GM12878 (cell line): Measurements from ENCODE around the gene SLC4A9. TPM values are rescaled to one million over a fixed set of nuclear protein-coding genes. Genes with fewer than 3 reads are reported as not detected.

Experiments used
- ATAC-seq: fragments of 200-7000 bp; cut with Tn5 transposase; 3 replicates; pipeline ENCODE4 v1.9.1; 2020; ENCODE audit warnings: mild to moderate bottlenecking, moderate library complexity
- BruUV-seq: library from RNA; stranded (reverse); fragments of 400-500 nt; replicated peaks from 2 replicates; lab custom pipeline; 2021; lab: Mats Ljungman, UMichigan
- CTCF ChIA-PET: fragments of 300-600 bp; sonication (Branson Sonifier 250); formaldehyde crosslinking; extraction: SDS; loops from one replicate; lab custom pipeline; 2021; ENCODE audit warnings: inconsistent platforms; lab: Yijun Ruan, JAX
- POLR2A ChIA-PET: fragments of 350-600 bp; formaldehyde crosslinking; extraction: SDS; loops from one replicate; lab custom pipeline; 2021; ENCODE audit warnings: inconsistent platforms; lab: Charles Lee
- RAD21 ChIA-PET: fragments of 300-600 bp; sonication (Branson Sonifier 250); formaldehyde crosslinking; loops from one replicate; lab custom pipeline; 2023; ENCODE audit warnings: antibody characterized with exemption; ENCODE audit not compliant: unreplicated experiment; lab: Charles Lee
- SMC1A ChIA-PET: fragments of 300-600 bp; sonication (Branson Sonifier 250); formaldehyde crosslinking; loops from one replicate; lab custom pipeline; 2023; ENCODE audit not compliant: unreplicated experiment, uncharacterized antibody; lab: Charles Lee
- DNase-seq: peaks from one replicate; pipeline ENCODE4 v3.0.0-alpha.2; 2011; ENCODE audit warnings: low read depth, low spot score
- FAIRE-seq: peaks from 3 replicates; lab custom pipeline; 2011; peaks lifted over from hg19 to GRCh38; lab: Jason Lieb, UNC
- H2AFZ ChIP-seq: 2 replicates; pipeline ENCODE4 v1.6.0; 2011; ENCODE audit warnings: low read depth, low read length, control low read depth; ENCODE audit not compliant: control insufficient read depth
- H3K27ac ChIP-seq: 2 replicates; pipeline ENCODE4 v1.5.1; 2011; ENCODE audit warnings: control low read depth; ENCODE audit not compliant: control insufficient read depth, insufficient read depth
- H3K27me3 ChIP-seq, 2 experiments: replicated peaks in 1 of 2; 2 replicates each; pipeline versions ENCODE4 v1.6.0 to v1.6.1; 2011; ENCODE audit warnings: low read length in 1 of 2; ENCODE audit not compliant: control insufficient read depth in 2 of 2, insufficient read depth in 2 of 2
- H3K36me3 ChIP-seq, 2 experiments: 2 replicates each; pipeline ENCODE4 v1.5.1; 2011; ENCODE audit warnings: low read length in 1 of 2; ENCODE audit not compliant: control insufficient read depth in 2 of 2, insufficient read depth in 2 of 2
- H3K4me1 ChIP-seq: 2 replicates; pipeline ENCODE4 v1.6.1; 2011; ENCODE audit warnings: mild to moderate bottlenecking, low read length, moderate library complexity, mixed read lengths; ENCODE audit not compliant: control insufficient read depth, insufficient read depth
- H3K4me2 ChIP-seq: 2 replicates; pipeline ENCODE4 v1.6.0; 2011; ENCODE audit warnings: control low read depth; ENCODE audit not compliant: control insufficient read depth, insufficient read depth
- H3K4me3 ChIP-seq: fragments of 200-600 bp; sonication (generic); 2 replicates; pipeline ENCODE4 v1.5.1; 2016
- H3K79me2 ChIP-seq: 2 replicates; pipeline ENCODE4 v1.6.0; 2011; ENCODE audit warnings: low read length; ENCODE audit not compliant: control insufficient read depth, insufficient read depth
- H3K9ac ChIP-seq: 2 replicates; pipeline ENCODE4 v1.8.0; 2011; ENCODE audit warnings: low read length, control low read depth, mixed read lengths; ENCODE audit not compliant: control insufficient read depth, insufficient read depth
- H3K9me3 ChIP-seq: replicated peaks from 3 replicates; pipeline ENCODE4 v1.5.1; 2011; ENCODE audit warnings: mild to moderate bottlenecking, low read length; ENCODE audit not compliant: control insufficient read depth, insufficient read depth
- H4K20me1 ChIP-seq: 2 replicates; pipeline ENCODE4 v1.6.0; 2011; ENCODE audit not compliant: control insufficient read depth, insufficient read depth
- BACH1 ChIP-seq: fragments of 450-650 bp; IDR thresholded peaks from 2 replicates; pipeline ENCODE4 v1.6.1; 2017; ENCODE audit warnings: mild to moderate bottlenecking, borderline replicate concordance
- BCL11A ChIP-seq: IDR thresholded peaks from 2 replicates; pipeline ENCODE4 v1.6.1; 2011; ENCODE audit warnings: low read depth, low read length
- BHLHE40 ChIP-seq, 2 experiments: fragments of 450-650 bp in 1 of 2; IDR thresholded peaks; 2 replicates each; pipeline ENCODE4 v1.6.1; 2011 to 2017; ENCODE audit warnings: low read depth in 2 of 2, borderline replicate concordance in 1 of 2, improper control_type of control experiment in 1 of 2, low read length in 1 of 2, mild to moderate bottlenecking in 1 of 2
- GATAD2B ChIP-seq: fragments of 450-650 bp; conservative IDR thresholded peaks from 2 replicates; pipeline ENCODE4 v1.6.1; 2017; ENCODE audit warnings: low read depth, mild to moderate bottlenecking, moderate library complexity
- HDGF ChIP-seq: fragments of 450-650 bp; IDR thresholded peaks from 2 replicates; pipeline ENCODE4 v1.6.1; 2016; ENCODE audit warnings: antibody characterized with exemption
- IRF4 ChIP-seq: IDR thresholded peaks from 2 replicates; pipeline ENCODE4 v1.6.1; 2011; ENCODE audit warnings: low read depth, low read length
- MYC ChIP-seq: IDR thresholded peaks from 2 replicates; pipeline ENCODE4 v1.6.1; 2011; ENCODE audit warnings: mild to moderate bottlenecking, low read length, moderate library complexity, inconsistent platforms; ENCODE audit not compliant: insufficient read depth, insufficient replicate concordance, insufficient read length, severe bottlenecking
- NR2F1 ChIP-seq: fragments of 450-650 bp; conservative IDR thresholded peaks from 2 replicates; pipeline ENCODE4 v1.6.1; 2017; ENCODE audit warnings: mild to moderate bottlenecking
- RAD21 ChIP-seq: IDR thresholded peaks from 2 replicates; pipeline ENCODE4 v1.6.1; 2011; ENCODE audit warnings: mild to moderate bottlenecking, low read depth, low read length, moderate library complexity; ENCODE audit not compliant: insufficient read depth
- RB1 ChIP-seq: fragments of 450-650 bp; formaldehyde crosslinking; IDR thresholded peaks from 2 replicates; pipeline ENCODE4 v1.6.1; 2017; ENCODE audit warnings: mild to moderate bottlenecking, borderline replicate concordance
- RELA ChIP-seq: fragments of 450-650 bp; IDR thresholded peaks from 2 replicates; pipeline ENCODE4 v1.8.0; 2014; ENCODE audit warnings: borderline replicate concordance; ENCODE audit not compliant: partially characterized antibody
- SMC3 ChIP-seq: IDR thresholded peaks from 2 replicates; pipeline ENCODE4 v1.6.1; 2011; ENCODE audit warnings: low read length, improper control_type of control experiment, borderline replicate concordance
- STAT3 ChIP-seq: IDR thresholded peaks from 2 replicates; pipeline ENCODE4 v1.6.1; 2011; ENCODE audit warnings: low read depth, low read length, improper control_type of control experiment
- YY1 ChIP-seq: IDR thresholded peaks from 2 replicates; pipeline ENCODE4 v1.6.1; 2011; ENCODE audit warnings: low read depth, mild to moderate bottlenecking, low read length
- WGBS: methylation state at CpG from one replicate; pipeline ENCODE4 v1.1.6; 2016; ENCODE audit warnings: low lambda C conversion rate; ENCODE audit not compliant: insufficient replicate concordance, insufficient coverage; ENCODE audit errors: missing lambda C conversion rate; 5-methylcytosine and 5-hydroxymethylcytosine counted together
- in situ Hi-C: fragments of 300-500 bp; cut with MboI; formaldehyde crosslinking; loops from 9 replicates; pipeline ENCODE4 v1.14.3; 2018; ENCODE audit warnings: mixed read lengths
- intact Hi-C: fragments of 100-400 bp; cut with micrococcal nuclease; formaldehyde crosslinking; loops from one replicate; pipeline ENCODE4 v1.14.2; 2022; ENCODE audit not compliant: unreplicated experiment
- polyA plus RNA-seq, 11 experiments: library from polyadenylated mRNA; depleted of rRNA in 4 of 11; unstranded in 6 of 11; stranded (reverse) in 5 of 11; fragments of >200 nt; fragmentation: Nextera tagmentation in 4 of 11; fragmentation: Illumina TruSeq in 1 of 11; extraction: Ambion mirVana in 4 of 11; extraction: Trizol in 1 of 11; gene quantifications; 1 replicate in 1 of 11; 2 replicates in 10 of 11; pipeline versions ENCODE4 v1.2.1 to v1.2.3, GENCODE V29; 2011 to 2016; ENCODE audit warnings: inconsistent platforms in 2 of 11, missing spikeins in 2 of 11, low read depth in 1 of 11
- total RNA-seq, 4 experiments: library from RNA; depleted of rRNA in 3 of 4; stranded (reverse); fragments of >200 nt in 3 of 4; fragmentation: Illumina TruSeq in 1 of 4; extraction: Trizol in 1 of 4; gene quantifications; 2 replicates each; pipeline versions ENCODE4 v1.2.1 to v1.2.3, GENCODE V29; 2013 to 2021
- TF ChIP-seq, protein P1 (sequence below), 3 experiments: IDR thresholded peaks in 2 of 3; conservative IDR thresholded peaks in 1 of 3; 2 replicates each; pipeline ENCODE4 v1.5.1; 2011; ENCODE audit warnings: low read depth in 3 of 3, low read length in 3 of 3, mild to moderate bottlenecking in 3 of 3, control low read depth in 2 of 3, moderate library complexity in 2 of 3, inconsistent platforms in 1 of 3, mixed read lengths in 1 of 3; ENCODE audit not compliant: control insufficient read depth in 2 of 3, insufficient read depth in 1 of 3; ENCODE audit errors: extremely low read depth in 1 of 3

SLC4A9 gene
- total and polyA plus RNA-seq, 10 of the 15 experiments (the other 5 are each of a cell fraction or from before 2014, with no cell fraction given): 0.03 to 0.05 (median 0.05) TPM; not detected in 7

DNA sequence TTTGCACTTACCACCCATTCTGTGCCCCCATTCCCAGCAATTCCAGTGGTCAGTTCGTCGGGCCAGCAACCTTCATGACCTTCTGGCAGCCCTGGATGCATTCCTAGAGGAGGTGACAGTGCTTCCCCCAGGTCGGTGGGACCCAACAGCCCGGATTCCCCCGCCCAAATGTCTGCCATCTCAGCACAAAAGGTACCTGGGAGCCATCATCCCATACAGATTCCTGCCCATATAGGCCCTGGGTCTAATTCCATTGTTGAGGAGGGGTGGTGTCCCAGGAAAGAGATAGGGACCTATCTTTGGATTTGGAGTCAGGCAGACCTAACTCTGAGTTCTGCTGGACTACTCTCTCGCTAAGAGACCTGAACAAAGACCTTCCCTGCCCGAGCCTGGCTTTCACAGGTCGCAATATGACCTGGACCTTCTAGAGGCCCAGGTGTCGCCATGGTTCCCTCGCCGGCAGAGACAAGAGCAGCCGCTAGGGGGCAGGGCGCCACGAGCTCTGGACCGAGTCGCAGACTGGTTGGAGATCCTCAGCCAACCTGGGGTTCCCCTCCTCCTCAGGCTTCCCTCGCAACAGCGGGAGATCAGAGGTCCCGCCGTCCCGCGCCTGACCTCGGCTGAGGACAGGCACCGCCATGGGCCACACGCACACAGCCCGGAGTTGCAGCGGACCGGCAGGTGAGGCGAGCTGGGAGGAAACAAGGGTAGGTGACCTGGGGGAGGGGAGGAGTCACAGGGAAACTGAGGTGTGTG is 3.1 kb downstream of the SLC4A9 start:
- in situ Hi-C loops: loop anchor here (5.0 kb wide), 2 partner anchors 121 to 354 kb away; no protein-coding TSS in a partner anchor
- peak overlapping the region; percentile 90 for H3K4me2 ChIP-seq
- TF ChIP-seq NR2F1 (peak; percentile 55; the same call in 1 of the 2 replicates), BCL11A (no peak), BHLHE40 (IDR thresholded peaks at IDR 0.05; ENCODE audit: borderline replicate concordance in 1 of 2, low read depth in 2 of 2, low read length in 1 of 2) (peak; percentile 32 to 42; a peak in 1 of 4 replicates), RAD21 (peak; percentile 72), YY1 (peak; percentile 90), RB1 (peak; percentile 75; the same call in 1 of the 2 replicates), IRF4 (0 out of 2 replicates have a peak, but pooled peaks have one; percentile 47), GATAD2B (0 out of 2 replicates have a peak, but pooled peaks have one; percentile 14), SMC3 (peak; percentile 73; the same call in 1 of the 2 replicates), RELA (peak; percentile 11), MYC (no peak), BACH1 (peak; percentile 55; the same call in 1 of the 2 replicates), STAT3 (no peak), HDGF (peak; percentile 51; the same call in 1 of the 2 replicates)
- TF ChIP-seq, protein P1, sequence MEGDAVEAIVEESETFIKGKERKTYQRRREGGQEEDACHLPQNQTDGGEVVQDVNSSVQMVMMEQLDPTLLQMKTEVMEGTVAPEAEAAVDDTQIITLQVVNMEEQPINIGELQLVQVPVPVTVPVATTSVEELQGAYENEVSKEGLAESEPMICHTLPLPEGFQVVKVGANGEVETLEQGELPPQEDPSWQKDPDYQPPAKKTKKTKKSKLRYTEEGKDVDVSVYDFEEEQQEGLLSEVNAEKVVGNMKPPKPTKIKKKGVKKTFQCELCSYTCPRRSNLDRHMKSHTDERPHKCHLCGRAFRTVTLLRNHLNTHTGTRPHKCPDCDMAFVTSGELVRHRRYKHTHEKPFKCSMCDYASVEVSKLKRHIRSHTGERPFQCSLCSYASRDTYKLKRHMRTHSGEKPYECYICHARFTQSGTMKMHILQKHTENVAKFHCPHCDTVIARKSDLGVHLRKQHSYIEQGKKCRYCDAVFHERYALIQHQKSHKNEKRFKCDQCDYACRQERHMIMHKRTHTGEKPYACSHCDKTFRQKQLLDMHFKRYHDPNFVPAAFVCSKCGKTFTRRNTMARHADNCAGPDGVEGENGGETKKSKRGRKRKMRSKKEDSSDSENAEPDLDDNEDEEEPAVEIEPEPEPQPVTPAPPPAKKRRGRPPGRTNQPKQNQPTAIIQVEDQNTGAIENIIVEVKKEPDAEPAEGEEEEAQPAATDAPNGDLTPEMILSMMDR (IDR thresholded peaks at IDR 0.05 in 2 of 3, conservative IDR thresholded peaks at IDR 0.05 in 1 of 3; ENCODE audit: control insufficient read depth in 2 of 3, extremely low read depth in 1 of 3, insufficient read depth in 1 of 3, low read depth in 3 of 3, low read length in 3 of 3): peak; percentile 96 to 97 (median 96)
- TF ChIP-seq, all 136 proteins: peak for 12
- H3K9ac ChIP-seq: no peak overlapping the region
- peak overlapping the region; percentile 87 for H2AFZ ChIP-seq
- no peaks in the 10 kb centered on the region for H3K27me3 ChIP-seq
- ChIA-PET CTCF (interaction anchor here (0.6 to 4.4 kb wide), 39 partner anchors 8 to 363 kb away, joined by 3 to 36 read pairs (median 4); partner anchors contain the start of genes EIF4EBP3, HBEGF, IK and NDUFA2), SMC1A (interaction anchor here (0.6 to 1.5 kb wide), 6 partner anchors 9 to 359 kb away, joined by 3 to 4 read pairs (median 3); no protein-coding TSS in a partner anchor), POLR2A (interaction anchor here (1.0 kb wide), 1 partner anchor 43 kb away, joined by 3 read pairs; no protein-coding TSS in a partner anchor), RAD21 (interaction anchor here (1.0 to 4.9 kb wide), 5 partner anchors 11 to 358 kb away, joined by 3 to 34 read pairs (median 3); no protein-coding TSS in a partner anchor)
- no peak overlapping the region for H3K27ac ChIP-seq
- 13% methylated on average over 29 of the region's 29 CpGs for WGBS
- FAIRE-seq (peak; percentile 93), DNase-seq (no peak), ATAC-seq (peak; percentile 97)
- no peaks in the 10 kb centered on the region for H3K9me3 ChIP-seq
- H3K79me2 ChIP-seq: no peaks in the 10 kb centered on the region
- no peaks in the 10 kb centered on the region for H4K20me1 ChIP-seq
- intact Hi-C loops: loop anchor here (2.0 kb wide), 1 partner anchor 358 kb away; no protein-coding TSS in a partner anchor
- no peaks in the 10 kb centered on the region for H3K36me3 ChIP-seq
- peak overlapping the region; percentile 57; the same call in 1 of the 2 replicates for H3K4me3 ChIP-seq
- H3K4me1 ChIP-seq: no peaks in the 10 kb centered on the region; the same call in 1 of the 2 replicates
- BruUV-seq: no TSS peak
